ENCODE results near the gene RRAGC. TPM values are rescaled to one million over a fixed set of nuclear protein-coding genes. Genes with fewer than 3 reads are reported as not detected.

Gene RRAGC
- total and polyA plus RNA-seq, 10 of the 15 experiments (the other 5 are each of a cell fraction or from before 2014, with no cell fraction given), result 5.5 to 22.1 (median 15.0) TPM

DNA sequence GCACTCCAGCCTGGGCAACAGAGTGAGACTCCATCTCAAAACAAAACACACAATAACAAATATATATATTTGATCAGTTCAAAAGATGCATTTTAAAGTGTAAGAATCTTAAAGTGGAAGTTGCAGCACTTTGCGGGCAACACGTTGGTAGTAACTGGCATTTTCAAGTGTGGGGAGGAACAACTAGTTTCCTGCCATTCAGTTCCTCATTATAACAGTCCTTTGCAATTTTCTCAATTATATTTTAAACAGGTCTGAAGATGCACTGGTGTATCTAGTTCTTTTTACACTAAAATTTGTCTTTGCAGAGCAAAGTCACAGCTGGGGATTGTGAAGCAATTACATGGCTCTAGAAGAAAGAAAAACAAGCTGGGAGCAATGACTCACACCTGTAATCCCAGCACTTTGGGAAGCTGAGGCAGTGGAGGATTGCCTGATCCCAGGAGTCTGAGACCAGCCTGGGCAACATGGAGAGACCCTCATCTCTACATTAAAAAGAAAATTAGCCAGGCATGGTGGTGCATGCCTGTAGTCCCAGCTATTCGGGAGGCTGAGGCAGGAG lies 25.3 kb downstream of the RRAGC start (continued):
- no peak for TF ChIP-seq SMAD1 (IDR thresholded peaks at IDR 0.05; ENCODE audit: low read depth, partially characterized antibody)

GRCh38 chr1:38833146-38833545 lies 26.4 kb downstream of the RRAGC start:
- Histone ChIP-seq H3K9ac (ENCODE audit: control insufficient read depth, insufficient read depth, low read length) (no peak overlapping the region), H3K27me3 (replicated peaks in 1 of 2; ENCODE audit: control insufficient read depth in 2 of 2, insufficient read depth in 2 of 2, low read length in 1 of 2) (peaks cover 0 to 2% of the 10 kb centered on the region in 2 experiments; a peak in 2 of 4 replicates), H3K27ac (ENCODE audit: control insufficient read depth, insufficient read depth) (no peak overlapping the region), H3K4me3 (no peak overlapping the region), H2AFZ (ENCODE audit: control insufficient read depth, low read depth, low read length) (no peak overlapping the region), H3K4me2 (ENCODE audit: control insufficient read depth, insufficient read depth) (no peak overlapping the region), H3K36me3 (ENCODE audit: control insufficient read depth in 2 of 2, insufficient read depth in 2 of 2, low read length in 1 of 2) (no peaks in the 10 kb centered on the region), H3K9me3 (replicated peaks; ENCODE audit: control insufficient read depth, insufficient read depth, low read length) (no peaks in the 10 kb centered on the region), H3K4me1 (ENCODE audit: control insufficient read depth, insufficient read depth, low read length) (no peaks in the 10 kb centered on the region), H4K20me1 (ENCODE audit: control insufficient read depth, insufficient read depth) (no peaks in the 10 kb centered on the region), H3K79me2 (ENCODE audit: control insufficient read depth, insufficient read depth, low read length) (no peaks in the 10 kb centered on the region)
- TF ChIP-seq FOXK2 (IDR thresholded peaks at IDR 0.05) (no peak), ZBTB11 (CRISPR knock-in tag; IDR thresholded peaks at IDR 0.05) (no peak), ATF2 (IDR thresholded peaks at IDR 0.05; ENCODE audit: low read length) (no peak), ZBTB33 (IDR thresholded peaks at IDR 0.05) (no peak), NFIC (IDR thresholded peaks at IDR 0.05; ENCODE audit: low read depth, low read length) (no peak), SP1 (IDR thresholded peaks at IDR 0.05; ENCODE audit: low read depth, low read length) (no peak)
- TF ChIP-seq, protein P1, sequence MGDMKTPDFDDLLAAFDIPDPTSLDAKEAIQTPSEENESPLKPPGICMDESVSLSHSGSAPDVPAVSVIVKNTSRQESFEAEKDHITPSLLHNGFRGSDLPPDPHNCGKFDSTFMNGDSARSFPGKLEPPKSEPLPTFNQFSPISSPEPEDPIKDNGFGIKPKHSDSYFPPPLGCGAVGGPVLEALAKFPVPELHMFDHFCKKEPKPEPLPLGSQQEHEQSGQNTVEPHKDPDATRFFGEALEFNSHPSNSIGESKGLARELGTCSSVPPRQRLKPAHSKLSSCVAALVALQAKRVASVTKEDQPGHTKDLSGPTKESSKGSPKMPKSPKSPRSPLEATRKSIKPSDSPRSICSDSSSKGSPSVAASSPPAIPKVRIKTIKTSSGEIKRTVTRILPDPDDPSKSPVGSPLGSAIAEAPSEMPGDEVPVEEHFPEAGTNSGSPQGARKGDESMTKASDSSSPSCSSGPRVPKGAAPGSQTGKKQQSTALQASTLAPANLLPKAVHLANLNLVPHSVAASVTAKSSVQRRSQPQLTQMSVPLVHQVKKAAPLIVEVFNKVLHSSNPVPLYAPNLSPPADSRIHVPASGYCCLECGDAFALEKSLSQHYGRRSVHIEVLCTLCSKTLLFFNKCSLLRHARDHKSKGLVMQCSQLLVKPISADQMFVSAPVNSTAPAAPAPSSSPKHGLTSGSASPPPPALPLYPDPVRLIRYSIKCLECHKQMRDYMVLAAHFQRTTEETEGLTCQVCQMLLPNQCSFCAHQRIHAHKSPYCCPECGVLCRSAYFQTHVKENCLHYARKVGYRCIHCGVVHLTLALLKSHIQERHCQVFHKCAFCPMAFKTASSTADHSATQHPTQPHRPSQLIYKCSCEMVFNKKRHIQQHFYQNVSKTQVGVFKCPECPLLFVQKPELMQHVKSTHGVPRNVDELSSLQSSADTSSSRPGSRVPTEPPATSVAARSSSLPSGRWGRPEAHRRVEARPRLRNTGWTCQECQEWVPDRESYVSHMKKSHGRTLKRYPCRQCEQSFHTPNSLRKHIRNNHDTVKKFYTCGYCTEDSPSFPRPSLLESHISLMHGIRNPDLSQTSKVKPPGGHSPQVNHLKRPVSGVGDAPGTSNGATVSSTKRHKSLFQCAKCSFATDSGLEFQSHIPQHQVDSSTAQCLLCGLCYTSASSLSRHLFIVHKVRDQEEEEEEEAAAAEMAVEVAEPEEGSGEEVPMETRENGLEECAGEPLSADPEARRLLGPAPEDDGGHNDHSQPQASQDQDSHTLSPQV (IDR thresholded peaks at IDR 0.05), result no peak
- SMC1A ChIA-PET (ENCODE audit: uncharacterized antibody, unreplicated experiment), result interaction anchor here (1.5 to 2.9 kb wide), 3 partner anchors 19 to 806 kb away, joined by 3 to 11 read pairs (median 5); no protein-coding TSS in a partner anchor
- RAD21 ChIA-PET (ENCODE audit: unreplicated experiment), result interaction anchor here (0.8 kb wide), 1 partner anchor 792 kb away, joined by 3 read pairs; no protein-coding TSS in a partner anchor
- FAIRE-seq (no peak), ATAC-seq (no peak), DNase-seq (ENCODE audit: low read depth, low spot score) (no peak)
- no TSS peak for BruUV-seq (replicated peaks)
- POLR2A ChIA-PET, result no interaction called here
- CTCF ChIA-PET, result interaction anchor here (0.6 to 4.6 kb wide), 5 partner anchors 13 to 807 kb away, joined by 3 to 33 read pairs (median 4); no protein-coding TSS in a partner anchor
- 27% methylated on average over 3 of the region's 3 CpGs for WGBS (ENCODE audit: insufficient coverage, insufficient replicate concordance, low lambda C conversion rate, missing lambda C conversion rate)
- intact Hi-C loops (cut with micrococcal nuclease; ENCODE audit: unreplicated experiment) (no loop called here), in situ Hi-C loops (cut with MboI) (loop anchor here (25.0 kb wide), 1 partner anchor 946 kb away; no protein-coding TSS in a partner anchor)
